ENCODE results near the gene CFAP299.

DNA sequence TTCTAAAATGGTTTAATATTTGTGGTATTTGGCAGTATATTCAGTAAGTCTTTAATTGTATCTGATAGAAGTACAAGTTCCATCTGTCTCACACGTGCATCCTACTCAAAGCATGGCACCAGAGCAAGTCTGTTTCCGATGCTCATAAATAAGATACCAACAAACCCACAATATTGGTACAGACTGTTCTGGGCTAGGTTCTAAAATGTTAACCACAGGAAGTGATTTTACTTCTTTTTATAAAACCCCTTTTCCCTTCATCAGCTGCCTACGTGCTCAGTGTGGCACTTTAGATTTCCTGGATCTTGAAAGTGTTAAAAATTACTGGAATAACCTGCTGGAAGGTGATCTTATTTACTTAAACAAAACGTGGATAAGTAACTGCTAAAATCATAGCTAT lies 165.1 kb downstream of the CFAP299 start:
- no peak for TF ChIP-seq CTCF (IDR thresholded peaks at IDR 0.05)
- TF ChIP-seq POLR2AphosphoS5 (IDR thresholded peaks at IDR 0.05): no peak
- TF ChIP-seq POLR2A (IDR thresholded peaks at IDR 0.05): no peak
